Right lobe of liver (tissue), 6 donors: ENCODE measurements around the gene CYBC1. TPM values are rescaled to one million over a fixed set of nuclear protein-coding genes. Genes with fewer than 3 reads are reported as not detected.

ENCODE experiments used
- ATAC-seq, 4 donors: fragments of 200-7000 bp; cut with Tn5 transposase; one replicate each; pipeline ENCODE4 v1.9.1; 2020; ENCODE audit warnings: mild to moderate bottlenecking in 4 of 4, moderate library complexity in 4 of 4
- DNase-seq, 3 donors: peaks; one replicate each; pipeline ENCODE4 v3.0.0-alpha.2; 2020
- H3K27ac ChIP-seq, 3 donors: fragments of 200-600 bp; one replicate each; pipeline ENCODE4 v1.8.0; 2022
- H3K27me3 ChIP-seq, 2 donors: fragments of 200-600 bp; one replicate each; pipeline ENCODE4 v1.8.0; 2022
- H3K36me3 ChIP-seq, 4 donors: fragments of 200-600 bp; sonication (generic) in 1 of 4; one replicate each; pipeline versions ENCODE4 v1.5.1 to v1.8.0; 2017 to 2022; ENCODE audit warnings: control low read depth in 1 of 4
- H3K4me1 ChIP-seq, 4 donors: fragments of 200-600 bp; sonication (generic) in 1 of 4; one replicate each; pipeline versions ENCODE4 v1.5.1 to v1.8.0; 2017 to 2022; ENCODE audit warnings: control low read depth in 1 of 4
- H3K4me3 ChIP-seq, 3 donors: fragments of 200-600 bp; one replicate each; pipeline ENCODE4 v1.8.0; 2022
- H3K9me3 ChIP-seq, 4 donors: fragments of 200-600 bp; sonication (generic) in 1 of 4; one replicate each; pipeline versions ENCODE4 v1.5.1 to v1.8.0; 2017 to 2022; ENCODE audit warnings: control low read depth in 1 of 4
- POLR2A ChIP-seq: fragments of 450-650 bp; IDR thresholded peaks from one replicate; pipeline ENCODE4 v1.6.1; 2017; ENCODE audit warnings: antibody characterized with exemption, mild to moderate bottlenecking
- WGBS: methylation state at CpG from one replicate; pipeline ENCODE4 v1.1.6; 2018; ENCODE audit warnings: low coverage, low lambda C conversion rate; ENCODE audit not compliant: insufficient coverage; ENCODE audit errors: missing lambda C conversion rate; 5-methylcytosine and 5-hydroxymethylcytosine counted together
- intact Hi-C, 2 donors: fragments of 100-400 bp; cut with DNase I; formaldehyde crosslinking; loops; one replicate each; pipeline versions ENCODE4 v1.11.2 to v1.14.1; 2022
- total RNA-seq, 6 experiments: library from RNA; depleted of rRNA in 2 of 6; stranded (reverse); fragments of >200 nt in 2 of 6; fragmentation: NEBNext Ultra II Directional in 3 of 6; extraction: Animal tissue kit (Norgen Biotek cat#: 25700) in 3 of 6; gene quantifications; one replicate each; pipeline versions ENCODE4 v1.1.0 to v1.2.4, GENCODE V29; 2016 to 2023
- TF ChIP-seq, protein P1 (sequence below), 4 donors: fragments of 200-600 bp in 3 of 4; fragments of 450-650 bp in 1 of 4; IDR thresholded peaks; one replicate each; pipeline versions ENCODE4 v1.5.1 to v1.8.0; 2016 to 2022; ENCODE audit warnings: antibody characterized with exemption in 4 of 4, mild to moderate bottlenecking in 2 of 4
- donor health status: DM: no; HTN: yes; CAD: no.
- donor health status: DM: no; HTN: no; CAD: no.
- donor health status: DM: no; HTN: no; CAD: no.
- donor health status: DM: no; HTN: yes; CAD: no.
- donor health status: DM: no; HTN: yes; CAD: no.

The CYBC1 gene
- total RNA-seq, 6 experiments from 2014 or later, result 29.4 to 82.4 (median 46.4) TPM

DNA sequence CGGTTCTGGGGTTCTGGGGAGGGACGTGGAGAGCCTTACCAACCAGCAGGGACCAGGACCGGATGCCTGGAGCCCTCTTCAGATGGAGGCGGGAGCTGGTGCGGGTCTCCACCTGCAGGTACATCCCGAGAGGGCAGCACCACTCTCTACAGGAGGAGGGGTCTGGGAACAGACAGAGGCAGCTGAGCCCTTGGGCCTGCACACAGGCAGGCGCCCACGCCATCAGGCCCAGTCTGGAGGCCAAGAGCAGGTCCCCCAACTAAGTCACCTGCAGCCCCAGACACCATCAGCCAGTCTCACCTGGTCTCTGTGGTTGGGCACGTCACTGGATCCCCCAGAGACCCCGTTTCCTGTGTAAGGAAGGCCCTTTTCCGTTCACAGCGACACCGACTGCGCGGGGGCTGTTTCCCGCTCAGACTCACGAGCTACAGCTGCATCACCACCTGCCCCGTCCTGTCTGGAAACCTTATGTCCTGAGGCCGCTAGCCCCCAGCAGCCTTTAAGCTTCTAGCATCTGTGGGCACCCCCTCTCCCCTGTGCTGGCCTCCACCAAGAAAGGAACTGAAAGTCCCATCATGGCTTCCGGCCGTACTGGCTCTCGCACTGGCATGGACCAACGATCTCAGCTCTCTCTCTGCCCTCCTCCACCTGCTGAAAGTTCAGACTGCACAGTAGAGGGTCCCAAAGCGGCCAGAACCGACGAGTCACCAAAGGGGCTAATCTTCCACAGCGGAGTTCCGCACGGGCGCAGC lies 1.2 kb downstream of the CYBC1 start:
- H3K4me3 ChIP-seq, result peak overlapping the region; percentile 90 to 99 (median 95)
- H3K27ac ChIP-seq, result peak overlapping the region in 2 of 3 donors; percentile 92 to 93
- H3K9me3 ChIP-seq, result no peaks in the 10 kb centered on the region
- H3K27me3 ChIP-seq, result no peaks in the 10 kb centered on the region
- no peaks in the 10 kb centered on the region for H3K36me3 ChIP-seq
- DNase-seq (peak in 2 of 3 donors; percentile 39 to 65), ATAC-seq (peak in 1 of 4 donors; percentile 4)
- intact Hi-C loops, result no loop called here
- H3K4me1 ChIP-seq, result peaks cover 0 to 37% (median 11%) of the 10 kb centered on the region in 4 donors
- no peak for TF ChIP-seq POLR2A
- TF ChIP-seq, protein P1, sequence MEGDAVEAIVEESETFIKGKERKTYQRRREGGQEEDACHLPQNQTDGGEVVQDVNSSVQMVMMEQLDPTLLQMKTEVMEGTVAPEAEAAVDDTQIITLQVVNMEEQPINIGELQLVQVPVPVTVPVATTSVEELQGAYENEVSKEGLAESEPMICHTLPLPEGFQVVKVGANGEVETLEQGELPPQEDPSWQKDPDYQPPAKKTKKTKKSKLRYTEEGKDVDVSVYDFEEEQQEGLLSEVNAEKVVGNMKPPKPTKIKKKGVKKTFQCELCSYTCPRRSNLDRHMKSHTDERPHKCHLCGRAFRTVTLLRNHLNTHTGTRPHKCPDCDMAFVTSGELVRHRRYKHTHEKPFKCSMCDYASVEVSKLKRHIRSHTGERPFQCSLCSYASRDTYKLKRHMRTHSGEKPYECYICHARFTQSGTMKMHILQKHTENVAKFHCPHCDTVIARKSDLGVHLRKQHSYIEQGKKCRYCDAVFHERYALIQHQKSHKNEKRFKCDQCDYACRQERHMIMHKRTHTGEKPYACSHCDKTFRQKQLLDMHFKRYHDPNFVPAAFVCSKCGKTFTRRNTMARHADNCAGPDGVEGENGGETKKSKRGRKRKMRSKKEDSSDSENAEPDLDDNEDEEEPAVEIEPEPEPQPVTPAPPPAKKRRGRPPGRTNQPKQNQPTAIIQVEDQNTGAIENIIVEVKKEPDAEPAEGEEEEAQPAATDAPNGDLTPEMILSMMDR (IDR thresholded peaks at IDR 0.05), result no peak
- 78% methylated on average over 7 of the region's 30 CpGs for WGBS

DNA sequence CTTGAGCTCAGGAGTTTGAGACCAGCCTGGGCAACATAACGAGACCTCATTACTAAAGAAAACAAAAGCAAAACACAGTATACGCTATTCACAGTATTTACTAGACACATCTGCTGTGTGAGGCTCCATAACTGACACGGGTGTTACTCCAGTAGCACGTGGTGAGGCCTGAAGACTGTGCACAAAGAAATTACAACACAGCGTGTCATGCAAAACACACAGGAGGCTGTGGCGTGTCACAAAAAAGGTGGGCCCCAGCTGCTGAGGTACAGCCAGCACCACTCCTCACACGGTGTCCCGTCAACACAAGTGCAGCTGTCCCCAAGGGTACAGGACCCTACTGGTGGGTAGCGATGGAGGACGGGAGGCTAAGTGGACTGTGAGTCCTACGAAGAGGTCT lies 2.7 kb downstream of the CYBC1 start:
- H3K27me3 ChIP-seq, result no peaks in the 10 kb centered on the region
- no peaks in the 10 kb centered on the region for H3K36me3 ChIP-seq
- ATAC-seq, result no peak
- TF ChIP-seq POLR2A, result no peak
- TF ChIP-seq, protein P1 (IDR thresholded peaks at IDR 0.05), result no peak
- WGBS, result 96% methylated on average over 7 of the region's 11 CpGs
- H3K4me1 ChIP-seq, result peaks cover 0 to 48% (median 13%) of the 10 kb centered on the region in 4 donors
- H3K9me3 ChIP-seq, result no peaks in the 10 kb centered on the region
- intact Hi-C loops, result no loop called here
- H3K4me3 ChIP-seq, result no peak overlapping the region
- H3K27ac ChIP-seq, result no peak overlapping the region
- DNase-seq, result no peak

DNA sequence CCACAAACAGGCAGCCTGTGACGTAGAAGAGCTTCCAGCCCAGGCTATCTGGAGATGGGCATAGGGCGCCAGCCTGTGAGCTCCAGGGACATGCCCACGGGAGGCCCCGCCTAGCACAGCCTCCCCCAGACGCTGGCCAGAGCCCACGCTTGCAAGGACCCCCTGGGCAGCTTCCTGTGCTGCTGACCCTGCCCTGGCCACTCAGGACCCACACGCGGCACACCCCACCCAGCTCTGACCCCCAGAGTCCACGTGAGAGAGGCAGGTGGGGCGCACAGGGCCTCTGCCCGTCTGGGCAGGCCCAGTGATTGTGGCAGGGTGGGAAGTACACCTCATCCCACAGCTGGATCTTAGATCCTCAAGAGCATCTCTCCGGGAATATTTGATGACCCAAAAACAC lies 3.9 kb downstream of the CYBC1 start:
- WGBS, result 100% methylated on average over 2 of the region's 12 CpGs
- DNase-seq, result no peak
- Histone ChIP-seq H3K27ac (no peak overlapping the region), H3K36me3 (peaks cover 0 to 2% (median 0%) of the 10 kb centered on the region in 4 donors), H3K27me3 (no peaks in the 10 kb centered on the region), H3K9me3 (no peaks in the 10 kb centered on the region), H3K4me3 (no peak overlapping the region), H3K4me1 (peaks cover 0 to 48% (median 14%) of the 10 kb centered on the region in 4 donors)
- no peak for TF ChIP-seq POLR2A
- TF ChIP-seq, protein P1 (IDR thresholded peaks at IDR 0.05), result no peak
- no peak for ATAC-seq
- intact Hi-C loops, result no loop called here

DNA sequence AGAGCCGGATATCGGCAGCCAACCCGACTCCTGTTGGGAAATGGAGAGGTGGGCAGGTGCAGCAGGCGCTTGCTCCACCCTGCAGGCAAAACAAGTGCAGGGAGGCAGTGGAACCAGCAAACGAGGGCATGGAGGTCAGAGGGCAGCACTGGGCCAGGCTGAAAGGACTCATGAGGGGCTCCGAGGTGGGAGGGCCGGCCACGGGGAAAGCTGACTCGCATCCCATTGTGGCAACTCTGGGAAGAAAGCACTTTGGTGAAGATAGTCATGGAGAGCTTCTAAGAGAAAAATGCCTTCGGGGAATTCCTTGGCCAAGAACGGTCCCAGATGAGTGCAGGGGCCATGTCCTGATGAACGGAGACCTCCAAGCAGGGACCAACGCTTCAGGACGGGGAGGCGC lies 4.4 kb downstream of the CYBC1 start:
- ATAC-seq, result no peak
- intact Hi-C loops, result no loop called here
- H3K4me1 ChIP-seq, result peaks cover 0 to 43% (median 14%) of the 10 kb centered on the region in 4 donors
- H3K36me3 ChIP-seq, result peaks cover 0 to 2% (median 0%) of the 10 kb centered on the region in 4 donors
- 33% methylated on average over 3 of the region's 15 CpGs for WGBS
- H3K27ac ChIP-seq, result no peak overlapping the region
- TF ChIP-seq, protein P1 (IDR thresholded peaks at IDR 0.05), result no peak
- no peak for TF ChIP-seq POLR2A
- H3K9me3 ChIP-seq, result no peaks in the 10 kb centered on the region
- no peaks in the 10 kb centered on the region for H3K27me3 ChIP-seq
- DNase-seq, result peak in 1 of 3 donors; percentile 26
- no peak overlapping the region for H3K4me3 ChIP-seq
